Osteoblast (primary cell): ENCODE data around the gene RIPOR2. TPM values are rescaled to one million over a fixed set of nuclear protein-coding genes. Genes with fewer than 3 reads are reported as not detected.

ENCODE experiments used
- DNase-seq: peaks from one replicate; pipeline ENCODE4 v3.0.0; 2011; ENCODE audit warnings: low spot score, mixed read lengths; ENCODE audit not compliant: insufficient read length; ENCODE audit errors: missing footprints
- H2AFZ ChIP-seq: 2 replicates; pipeline ENCODE4 v1.6.0; 2011; ENCODE audit warnings: mild to moderate bottlenecking, low read length
- H3K27ac ChIP-seq: 2 replicates; pipeline ENCODE4 v1.5.1; 2011; ENCODE audit warnings: mild to moderate bottlenecking, low read depth, low read length, moderate library complexity
- H3K27me3 ChIP-seq: 2 replicates; pipeline ENCODE4 v1.6.0; 2012; ENCODE audit warnings: mild to moderate bottlenecking, control low read depth, inconsistent platforms, low read length, moderate library complexity; ENCODE audit not compliant: insufficient read depth
- H3K36me3 ChIP-seq: 2 replicates; pipeline ENCODE4 v1.5.1; 2011; ENCODE audit warnings: mild to moderate bottlenecking, low read length, control low read depth, moderate library complexity; ENCODE audit not compliant: insufficient read depth
- H3K4me1 ChIP-seq: 2 replicates; pipeline ENCODE4 v1.5.1; 2011; ENCODE audit warnings: mild to moderate bottlenecking, low read length, control low read depth, moderate library complexity; ENCODE audit not compliant: insufficient read depth
- H3K4me2 ChIP-seq: 2 replicates; pipeline ENCODE4 v1.6.0; 2011; ENCODE audit warnings: mild to moderate bottlenecking, low read length; ENCODE audit not compliant: insufficient read depth
- H3K4me3 ChIP-seq: fragments of 200-600 bp; sonication (generic); 3 replicates; pipeline ENCODE4 v1.5.1; 2012; ENCODE audit warnings: mild to moderate bottlenecking, low read length, inconsistent platforms; ENCODE audit not compliant: insufficient read depth
- H3K79me2 ChIP-seq: 2 replicates; pipeline ENCODE4 v1.6.0; 2012; ENCODE audit warnings: mild to moderate bottlenecking, low read length, control low read depth, inconsistent platforms; ENCODE audit not compliant: insufficient read depth
- H3K9me3 ChIP-seq: 2 replicates; pipeline ENCODE4 v1.5.1; 2011; ENCODE audit warnings: low read depth, low read length, control low read depth
- H4K20me1 ChIP-seq: 2 replicates; pipeline ENCODE4 v1.6.0; 2012; ENCODE audit warnings: mild to moderate bottlenecking, low read length, control low read depth; ENCODE audit not compliant: insufficient read depth
- CTCF ChIP-seq: IDR thresholded peaks from 2 replicates; pipeline ENCODE4 v1.5.1; 2011; ENCODE audit warnings: mild to moderate bottlenecking, low read depth, low read length, moderate library complexity; ENCODE audit errors: extremely low read depth
- total RNA-seq: library from RNA; depleted of rRNA; stranded (reverse); fragments of >200 nt; gene quantifications from 2 replicates; pipeline ENCODE4 v1.2.3, GENCODE V29; 2012

Gene RIPOR2
- total RNA-seq, 1 donor: 1.4 TPM

DNA sequence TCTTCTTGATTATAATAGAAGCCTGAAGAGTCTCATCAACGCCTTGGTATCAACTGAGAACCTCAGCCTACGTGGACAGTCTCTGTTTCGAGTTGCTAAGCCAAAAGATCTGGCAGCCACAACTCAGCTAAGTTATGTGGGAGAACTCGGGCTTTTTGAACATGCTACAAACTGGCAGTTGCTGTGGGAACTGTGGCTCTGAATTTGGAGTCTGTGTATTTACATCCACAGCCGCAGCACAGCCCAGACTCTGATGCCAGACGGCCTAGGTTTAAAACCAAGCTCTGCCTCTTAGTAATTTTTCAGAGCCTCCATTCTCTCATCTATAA is 35.8 kb downstream of the RIPOR2 start:
- H3K27ac ChIP-seq: no peak overlapping the region
- H3K9me3 ChIP-seq: no peaks in the 10 kb centered on the region
- no peaks in the 10 kb centered on the region for H3K27me3 ChIP-seq
- no peaks in the 10 kb centered on the region for H3K79me2 ChIP-seq
- H4K20me1 ChIP-seq: no peaks in the 10 kb centered on the region
- no peak overlapping the region for H3K4me3 ChIP-seq
- no peak for DNase-seq
- H3K36me3 ChIP-seq: no peaks in the 10 kb centered on the region
- no peak overlapping the region for H2AFZ ChIP-seq
- H3K4me1 ChIP-seq: peaks cover 11% of the 10 kb centered on the region
- H3K4me2 ChIP-seq: no peak overlapping the region
- no peak for TF ChIP-seq CTCF

- H3K4me2 ChIP-seq: no peak overlapping the region
Observed at GRCh38 chr6:24899136-24899996, 36.4 kb downstream of the RIPOR2 start.

DNA sequence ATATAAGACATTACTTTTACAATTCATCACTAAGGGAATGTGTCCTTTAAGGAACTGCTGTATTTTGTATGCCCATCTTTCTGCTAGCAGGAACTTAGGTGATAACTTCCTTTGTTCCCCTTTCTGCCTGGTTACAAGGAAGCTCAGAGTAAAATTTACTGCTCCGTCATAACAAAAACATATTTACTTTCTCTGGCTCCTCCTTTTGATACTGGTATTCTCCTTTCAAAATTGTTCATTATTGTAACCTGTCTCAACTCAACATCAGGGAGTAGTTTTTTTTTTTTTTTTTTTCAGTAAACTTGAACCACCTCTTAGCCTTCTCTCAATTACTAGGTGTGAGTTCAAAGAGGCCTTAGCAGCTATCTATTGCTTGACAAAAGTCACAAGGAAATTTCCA is 37.1 kb downstream of the RIPOR2 start:
- Histone ChIP-seq H3K79me2 (no peaks in the 10 kb centered on the region), H3K4me2 (no peak overlapping the region), H3K27me3 (no peaks in the 10 kb centered on the region), H3K4me1 (peaks cover 11% of the 10 kb centered on the region), H3K36me3 (no peaks in the 10 kb centered on the region), H2AFZ (no peak overlapping the region), H3K9me3 (no peaks in the 10 kb centered on the region), H3K4me3 (no peak overlapping the region), H3K27ac (no peak overlapping the region), H4K20me1 (no peaks in the 10 kb centered on the region)
- DNase-seq: no peak
- no peak for TF ChIP-seq CTCF

More at GRCh38 chr6:24899136-24899996, 36.4 kb downstream of the RIPOR2 start:
- Histone ChIP-seq H3K4me1 (peaks cover 11% of the 10 kb centered on the region), H3K4me3 (no peak overlapping the region), H3K79me2 (no peaks in the 10 kb centered on the region), H2AFZ (no peak overlapping the region), H3K27me3 (no peaks in the 10 kb centered on the region), H3K27ac (no peak overlapping the region), H4K20me1 (no peaks in the 10 kb centered on the region), H3K36me3 (no peaks in the 10 kb centered on the region), H3K9me3 (no peaks in the 10 kb centered on the region)
- DNase-seq: no peak
- no peak for TF ChIP-seq CTCF

DNA sequence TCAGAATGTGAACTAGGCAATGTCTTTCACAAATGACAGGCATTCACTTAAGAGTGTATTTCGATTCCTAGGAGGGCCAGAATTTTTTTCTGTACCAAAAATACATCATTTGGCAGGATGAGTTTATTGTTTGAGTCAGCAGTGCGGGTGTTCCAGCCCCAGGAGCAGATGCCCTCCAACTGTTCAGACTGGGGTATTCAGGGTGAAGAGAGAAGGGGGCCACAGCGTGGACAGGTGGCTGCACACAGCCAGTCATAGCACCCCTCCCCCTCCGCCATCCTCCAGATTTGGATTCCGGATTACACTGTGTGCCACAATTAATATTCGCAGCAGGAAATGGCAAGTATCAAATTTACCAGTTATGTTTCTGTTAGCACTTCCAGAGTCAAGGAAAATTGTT is 38.6 kb downstream of the RIPOR2 start:
- Histone ChIP-seq H3K4me2 (no peak overlapping the region), H3K9me3 (no peaks in the 10 kb centered on the region)

More for the DNA sequence above, 38.6 kb downstream of the RIPOR2 start:
- Histone ChIP-seq H3K4me3 (no peak overlapping the region), H3K27me3 (no peaks in the 10 kb centered on the region), H3K36me3 (no peaks in the 10 kb centered on the region), H4K20me1 (no peaks in the 10 kb centered on the region), H3K79me2 (no peaks in the 10 kb centered on the region), H3K27ac (no peak overlapping the region), H2AFZ (no peak overlapping the region), H3K4me1 (peaks cover 3% of the 10 kb centered on the region)
- no peak for DNase-seq
- TF ChIP-seq CTCF: no peak
